ENCODE data around the gene LHFPL4.

- TF ChIP-seq CTCF (IDR thresholded peaks at IDR 0.05) (no peak), POLR2A (IDR thresholded peaks at IDR 0.05) (no peak), POLR2AphosphoS5 (IDR thresholded peaks at IDR 0.05) (no peak)
These were observed 28.5 kb downstream of the LHFPL4 start for GRCh38 chr3:9525078-9525477.

All from breast epithelium (tissue), 3 donors.